H4 (cell line): Measurements from ENCODE around the gene PSMG4. TPM values are rescaled to one million over a fixed set of nuclear protein-coding genes. Genes with fewer than 3 reads are reported as not detected.

Source experiments
- DNase-seq: peaks from one replicate; pipeline ENCODE4 v3.0.0-alpha.2; 2015; ENCODE audit warnings: low spot score
- total RNA-seq: library from RNA; depleted of rRNA; stranded (reverse); fragments of >200 nt; shearing (Covaris generic); gene quantifications from 2 replicates; pipeline ENCODE4 v1.2.3, GENCODE V29; 2014

The PSMG4 gene
- total RNA-seq, 1 experiment from 2014 or later: 24.5 TPM

- DNase-seq: peak; percentile 75
Measured at GRCh38 chr6:3251462-3252314, 7.1 kb upstream of the PSMG4 start.

- DNase-seq: peak; percentile 40
Measured at GRCh38 chr6:3252369-3252768, 6.4 kb upstream of the PSMG4 start.

GRCh38 chr6:3252861-3253596, 5.7 kb upstream of the PSMG4 start:
- DNase-seq: no peak

- no peak for DNase-seq
Measured at GRCh38 chr6:3253597-3253961, 5.2 kb upstream of the PSMG4 start.

GRCh38 chr6:3258201-3258600, 546 bp upstream of the PSMG4 start:
- no peak for DNase-seq

GRCh38 chr6:3259491-3259958, 778 bp downstream of the PSMG4 start:
- peak; percentile 25 for DNase-seq

GRCh38 chr6:3260296-3260695, 1.5 kb downstream of the PSMG4 start:
- DNase-seq: no peak

GRCh38 chr6:3260772-3261517, 2.2 kb downstream of the PSMG4 start:
- no peak for DNase-seq

GRCh38 chr6:3261518-3261820, 2.7 kb downstream of the PSMG4 start:
- DNase-seq: no peak

GRCh38 chr6:3261921-3262320, 3.2 kb downstream of the PSMG4 start:
- no peak for DNase-seq

GRCh38 chr6:3263096-3263495, 4.3 kb downstream of the PSMG4 start:
- no peak for DNase-seq

- DNase-seq: no peak
Measured at GRCh38 chr6:3264356-3264755, 5.6 kb downstream of the PSMG4 start.

- no peak for DNase-seq
Measured at GRCh38 chr6:3265671-3266070, 6.9 kb downstream of the PSMG4 start.

- DNase-seq: no peak
Measured at GRCh38 chr6:3266170-3266569, 7.4 kb downstream of the PSMG4 start.

- no peak for DNase-seq
Measured at GRCh38 chr6:3267162-3267561, 8.4 kb downstream of the PSMG4 start.

GRCh38 chr6:3268680-3269079, 9.9 kb downstream of the PSMG4 start:
- DNase-seq: no peak

- DNase-seq: no peak
Measured at GRCh38 chr6:3269281-3269975, 10.7 kb downstream of the PSMG4 start.

- no peak for DNase-seq
Measured at GRCh38 chr6:3270258-3270657, 11.5 kb downstream of the PSMG4 start.

GRCh38 chr6:3271756-3272155, 13.0 kb downstream of the PSMG4 start:
- DNase-seq: no peak

GRCh38 chr6:3272911-3273547, 14.3 kb downstream of the PSMG4 start:
- DNase-seq: no peak
